Sciatic nerve (tissue), 2 donors: ENCODE results near the gene TYROBP. TPM values are rescaled to one million over a fixed set of nuclear protein-coding genes. Genes with fewer than 3 reads are reported as not detected.
"Not testable (repeated sequence)": the region's sequence is repeated elsewhere in the genome, so short reads cannot be mapped to it uniquely, and the experiment has no call there.

Experiments
- ATAC-seq: fragments of 200-7000 bp; cut with Tn5 transposase; one replicate; pipeline ENCODE4 v1.9.1; 2020; ENCODE audit warnings: mild to moderate bottlenecking, moderate library complexity
- DNase-seq: peaks from one replicate; pipeline ENCODE4 v3.0.0-alpha.2; 2020; ENCODE audit warnings: low spot score
- intact Hi-C: fragments of 100-400 bp; cut with DNase I; formaldehyde crosslinking; loops from one replicate; pipeline ENCODE4 v1.14.2; 2022
- total RNA-seq: library from RNA; stranded (reverse); fragmentation: NEBNext Ultra II Directional; extraction: Animal tissue kit (Norgen Biotek cat#: 25700); gene quantifications from one replicate; pipeline ENCODE4 v1.2.1, GENCODE V29; 2021
- donor health status: DM: no; HTN: no; CAD: no.
- donor health status: DM: no; HTN: no; CAD: no.

TYROBP gene
- total RNA-seq, 1 donor from 2014 or later = 104 TPM

GRCh38 chr19:35904311-35905068 is 3.6 kb downstream of the TYROBP start:
- DNase-seq (no peak), ATAC-seq (no peak)
- intact Hi-C loops = no loop called here

GRCh38 chr19:35903550-35904179 is 4.4 kb downstream of the TYROBP start:
- ATAC-seq (peak; percentile 42), DNase-seq (peak; percentile 84)

GRCh38 chr19:35902870-35903475 is 5.1 kb downstream of the TYROBP start:
- intact Hi-C loops = no loop called here
- DNase-seq (no peak), ATAC-seq (no peak)

More at GRCh38 chr19:35903550-35904179, 4.4 kb downstream of the TYROBP start:
- intact Hi-C loops = no loop called here

- DNase-seq (no peak), ATAC-seq (no peak)
- intact Hi-C loops = no loop called here
These were observed 6.0 kb downstream of the TYROBP start, which contains the start of gene HCST for GRCh38 chr19:35901854-35902661. TSS of gene HCST (plus strand) at chr19:35902529. CDS start at chr19:35902594, 65 bp downstream.

GRCh38 chr19:35901055-35901644 is 6.9 kb downstream of the TYROBP start:
- intact Hi-C loops = no loop called here
- no peak for ATAC-seq

GRCh38 chr19:35899547-35900214 is 8.4 kb downstream of the TYROBP start:
- intact Hi-C loops = no loop called here
- DNase-seq (peak; percentile 86), ATAC-seq (peak; percentile 86)

More at GRCh38 chr19:35901055-35901644, 6.9 kb downstream of the TYROBP start:
- DNase-seq = no peak

- ATAC-seq (no peak), DNase-seq (no peak)
- intact Hi-C loops = no loop called here
These were observed 9.6 kb downstream of the TYROBP start for GRCh38 chr19:35898499-35898809.

GRCh38 chr19:35897706-35898451 is 10.2 kb downstream of the TYROBP start:
- ATAC-seq (no peak), DNase-seq (no peak)
- intact Hi-C loops = no loop called here

- intact Hi-C loops = no loop called here
These were observed 11.5 kb downstream of the TYROBP start for GRCh38 chr19:35896643-35897040.

GRCh38 chr19:35895911-35896642 is 12.0 kb downstream of the TYROBP start:
- intact Hi-C loops = no loop called here
- DNase-seq (no peak), ATAC-seq (no peak)

More at GRCh38 chr19:35896643-35897040, 11.5 kb downstream of the TYROBP start:
- ATAC-seq (no peak), DNase-seq (no peak)

- ATAC-seq (no peak), DNase-seq (no peak)
- intact Hi-C loops = no loop called here
These were observed 13.8 kb downstream of the TYROBP start for GRCh38 chr19:35894342-35894741.

- ATAC-seq, DNase-seq, intact Hi-C loops: not testable (repeated sequence)
These were observed 16.3 kb downstream of the TYROBP start for GRCh38 chr19:35891819-35892218.

- ATAC-seq (no peak), DNase-seq (no peak)
- intact Hi-C loops = no loop called here
These were observed 17.9 kb downstream of the TYROBP start for GRCh38 chr19:35890113-35890650.

- intact Hi-C loops = no loop called here
- DNase-seq = no peak
- ATAC-seq = no peak
These were observed 18.6 kb downstream of the TYROBP start for GRCh38 chr19:35889370-35890112.

- intact Hi-C loops = no loop called here
- ATAC-seq = no peak
These were observed 19.7 kb downstream of the TYROBP start for GRCh38 chr19:35888398-35888797.

GRCh38 chr19:35887197-35887596 is 20.9 kb downstream of the TYROBP start:
- no peak for ATAC-seq
- DNase-seq = no peak
- intact Hi-C loops = no loop called here

More at GRCh38 chr19:35888398-35888797, 19.7 kb downstream of the TYROBP start:
- DNase-seq = no peak
